ENCODE measurements around the gene ZNF418. TPM values are rescaled to one million over a fixed set of nuclear protein-coding genes. Genes with fewer than 3 reads are reported as not detected.

Gene ZNF418
- total and polyA plus RNA-seq, 2 of the 8 experiments (the other 6 are each of a cell fraction or from before 2014, with no cell fraction given), result 10.5 to 18.8 TPM

- Histone ChIP-seq H3K36me3 (ENCODE audit: control insufficient read depth in 2 of 4, insufficient read depth in 4 of 4, low read length in 3 of 4) (peaks cover 37 to 75% (median 61%) of the 10 kb centered on the region in 4 experiments), H3K4me3 (ENCODE audit: extremely low read depth in 1 of 4, insufficient read depth in 2 of 4, low read depth in 3 of 4, low read length in 4 of 4) (no peak overlapping the region), H2AK5ac (ENCODE audit: low read depth, low read length) (no peak overlapping the region), H2BK120ac (replicated peaks; ENCODE audit: low read depth, low read length) (no peak overlapping the region), H3K4me2 (ENCODE audit: insufficient read depth in 1 of 2, low read depth in 2 of 2, low read length in 2 of 2) (no peak overlapping the region), H3K79me2 (ENCODE audit: control insufficient read depth in 1 of 2, insufficient read depth in 2 of 2, low read length in 2 of 2) (peaks cover 10 to 76% of the 10 kb centered on the region in 2 experiments), H3K23me2 (ENCODE audit: low read depth, low read length) (no peaks in the 10 kb centered on the region), H4K8ac (ENCODE audit: extremely low read depth, insufficient read depth, low read length) (no peak overlapping the region), H3K9ac (replicated peaks in 1 of 4; ENCODE audit: extremely low read depth in 1 of 4, low read depth in 3 of 4, low read length in 3 of 4) (no peak overlapping the region), H3K23ac (ENCODE audit: insufficient read length) (no peak overlapping the region), H4K91ac (replicated peaks; ENCODE audit: insufficient read length, low read length) (no peak overlapping the region), H2BK15ac (ENCODE audit: low read length) (no peak overlapping the region), H2AFZ (ENCODE audit: low read length) (no peak overlapping the region), H3K9me3 (ENCODE audit: insufficient read depth in 2 of 2, low read depth in 1 of 2, low read length in 1 of 2) (peaks cover 46 to 50% of the 10 kb centered on the region in 2 experiments), H3K14ac (ENCODE audit: insufficient read length) (no peak overlapping the region), H4K5ac (ENCODE audit: insufficient read length, low read depth, low read length) (no peak overlapping the region), H2BK12ac (ENCODE audit: low read depth, low read length) (no peak overlapping the region), H4K20me1 (replicated peaks in 1 of 2; ENCODE audit: control insufficient read depth in 1 of 2, insufficient read depth in 2 of 2, low read length in 2 of 2) (peaks cover 0 to 7% of the 10 kb centered on the region in 2 experiments), H3K4me1 (replicated peaks in 1 of 4; ENCODE audit: control insufficient read depth in 3 of 4, insufficient read depth in 4 of 4, low read length in 3 of 4) (no peaks in the 10 kb centered on the region), H2BK5ac (ENCODE audit: low read depth, low read length) (no peak overlapping the region), H3K56ac (replicated peaks; ENCODE audit: insufficient read length, low read depth, low read length) (no peak overlapping the region), H2BK20ac (ENCODE audit: low read length) (no peak overlapping the region), H3K27me3 (replicated peaks in 1 of 4; ENCODE audit: control insufficient read depth in 3 of 4, extremely low read depth in 1 of 4, insufficient read depth in 3 of 4, low read length in 3 of 4) (no peaks in the 10 kb centered on the region), H3K4ac (replicated peaks; ENCODE audit: insufficient read length, low read depth, low read length) (no peak overlapping the region), H3K18ac (ENCODE audit: extremely low read depth, low read length) (no peak overlapping the region), H3K27ac (ENCODE audit: low read depth, low read length) (no peak overlapping the region), H3K79me1 (ENCODE audit: low read depth, low read length) (peaks cover 10% of the 10 kb centered on the region)
- no peak for TF ChIP-seq KDM4A (IDR thresholded peaks at IDR 0.05; ENCODE audit: low read depth, low read length, severe bottlenecking)
- peak in 1 of 2 experiments; percentile 16; a peak in 1 of 3 replicates for TF ChIP-seq POLR2A (IDR thresholded peaks at IDR 0.05; ENCODE audit: control extremely low read depth in 1 of 2, low read depth in 2 of 2, low read length in 2 of 2)
- TF ChIP-seq ZNF274 (IDR thresholded peaks at IDR 0.05; ENCODE audit: borderline replicate concordance, extremely low read depth, low read length), result no peak
- peak; percentile 22; the same call in 1 of the 2 replicates for TF ChIP-seq POLR2AphosphoS5 (IDR thresholded peaks at IDR 0.05; ENCODE audit: low read depth, low read length)
- TF ChIP-seq BRCA1 (IDR thresholded peaks at IDR 0.05; ENCODE audit: low read depth, low read length), result no peak
- no peak for TF ChIP-seq ATF3 (IDR thresholded peaks at IDR 0.05; ENCODE audit: insufficient read depth, low read depth, low read length)
- TF ChIP-seq CEBPB (IDR thresholded peaks at IDR 0.05; ENCODE audit: low read depth, low read length), result no peak
- no peak for TF ChIP-seq SAP30 (IDR thresholded peaks at IDR 0.05; ENCODE audit: insufficient read depth, insufficient replicate concordance, low read length)
- no peak for TF ChIP-seq FOSL1 (IDR thresholded peaks at IDR 0.05; ENCODE audit: insufficient read depth, low read depth, low read length)
- CTCF ChIA-PET (ENCODE audit: partially characterized antibody), result no interaction called here
- no peak for FAIRE-seq
- DNase-seq (ENCODE audit: low read depth in 1 of 2, low spot score in 2 of 2), result no peak
- POLR2A ChIA-PET (ENCODE audit: partially characterized antibody), result interaction anchor here (1.0 to 8.7 kb wide), 9 partner anchors 10 to 57 kb away, joined by 3 to 94 read pairs (median 3); partner anchors contain the start of genes ZNF552 and ZNF814
Observed at GRCh38 chr19:57872450-57872849, 62.8 kb downstream of the ZNF418 start.
